OCI-LY1 (cell line): Measurements from ENCODE around the gene FRAS1.

Experiments used
- H2AFZ ChIP-seq: fragments of 200-600 bp; sonication (generic), shearing (Covaris generic); 2 replicates; pipeline ENCODE4 v1.6.0; 2014; ENCODE audit warnings: antibody characterized with exemption, mild to moderate bottlenecking, low read length
- H3F3A ChIP-seq: fragments of 200-600 bp; sonication (generic), shearing (Covaris generic); 2 replicates; pipeline ENCODE4 v1.6.0; 2014; ENCODE audit warnings: mild to moderate bottlenecking, antibody characterized with exemption, low read length, moderate library complexity; ENCODE audit not compliant: insufficient read depth
- H3K27ac ChIP-seq: fragments of 200-600 bp; sonication (generic); 2 replicates; pipeline ENCODE4 v1.5.1; 2014; ENCODE audit warnings: low read length, mixed run types, mild to moderate bottlenecking, low read depth; ENCODE audit not compliant: poor library complexity, severe bottlenecking
- H3K27me3 ChIP-seq: fragments of 200-600 bp; sonication (generic); 2 replicates; pipeline ENCODE4 v1.6.0; 2014; ENCODE audit warnings: antibody characterized with exemption, mild to moderate bottlenecking, low read length, moderate library complexity; ENCODE audit not compliant: insufficient read depth
- H3K36me3 ChIP-seq: fragments of 200-600 bp; sonication (generic); 2 replicates; pipeline ENCODE4 v1.6.1; 2014; ENCODE audit warnings: mild to moderate bottlenecking, antibody characterized with exemption, low read length, moderate library complexity, mixed read lengths; ENCODE audit not compliant: insufficient read depth
- H3K4me1 ChIP-seq: fragments of 200-600 bp; sonication (generic); 2 replicates; pipeline ENCODE4 v1.5.1; 2014; ENCODE audit warnings: mild to moderate bottlenecking, low read length, moderate library complexity; ENCODE audit not compliant: insufficient read depth, severe bottlenecking
- H3K4me2 ChIP-seq: fragments of 200-600 bp; sonication (generic), shearing (Covaris generic); 2 replicates; pipeline ENCODE4 v1.6.1; 2014; ENCODE audit warnings: low read length
- H3K4me3 ChIP-seq: fragments of 200-600 bp; sonication (generic); 2 replicates; pipeline ENCODE4 v1.5.1; 2014; ENCODE audit warnings: low read length, low read depth, mild to moderate bottlenecking, mixed read lengths; ENCODE audit not compliant: poor library complexity, severe bottlenecking
- H3K79me2 ChIP-seq: fragments of 200-600 bp; shearing (Covaris generic); 2 replicates; pipeline ENCODE4 v1.6.1; 2016; ENCODE audit warnings: mixed run types, low read length, mixed read lengths; ENCODE audit not compliant: insufficient read depth
- H3K9ac ChIP-seq: fragments of 200-600 bp; sonication (generic), shearing (Covaris generic); 2 replicates; pipeline ENCODE4 v1.6.1; 2014; ENCODE audit warnings: mild to moderate bottlenecking, low read length, mixed read lengths
- H3K9me2 ChIP-seq: fragments of 200-600 bp; sonication (generic), shearing (Covaris generic); 2 replicates; pipeline ENCODE4 v1.6.1; 2014; ENCODE audit warnings: low read depth, mild to moderate bottlenecking, low read length, mixed read lengths
- H3K9me3 ChIP-seq: fragments of 200-600 bp; shearing (Covaris generic); 2 replicates; pipeline ENCODE4 v1.6.1; 2014; ENCODE audit warnings: low read length, mixed read lengths
- H4K20me1 ChIP-seq: fragments of 200-600 bp; sonication (generic), shearing (Covaris generic); 2 replicates; pipeline ENCODE4 v1.6.0; 2016; ENCODE audit warnings: mild to moderate bottlenecking, low read length; ENCODE audit not compliant: insufficient read depth
- CTCF ChIP-seq: fragments of 200-600 bp; sonication (generic), shearing (Covaris generic); IDR thresholded peaks from 2 replicates; pipeline ENCODE4 v1.5.1; 2017; ENCODE audit warnings: mild to moderate bottlenecking, antibody characterized with exemption, low read length, moderate library complexity, mixed read lengths
- EZH2 ChIP-seq: fragments of 200-600 bp; sonication (generic), shearing (Covaris generic); IDR thresholded peaks from 2 replicates; pipeline ENCODE4 v1.8.0; 2017; ENCODE audit warnings: borderline replicate concordance, mixed run types, mild to moderate bottlenecking, antibody characterized with exemption, low read length, moderate library complexity, mixed read lengths

FRAS1 gene

GRCh38 chr4:78197947-78198346 lies 140.8 kb downstream of the FRAS1 start:
- no peaks in the 10 kb centered on the region for H3K79me2 ChIP-seq
- no peaks in the 10 kb centered on the region for H3K9me3 ChIP-seq
- no peak overlapping the region for H3K9ac ChIP-seq
- H3K27ac ChIP-seq = no peak overlapping the region
- no peaks in the 10 kb centered on the region for H4K20me1 ChIP-seq
- H3K4me2 ChIP-seq = no peak overlapping the region
- H3F3A ChIP-seq = no peaks in the 10 kb centered on the region
- TF ChIP-seq EZH2 = no peak
- no peak for TF ChIP-seq CTCF
- no peaks in the 10 kb centered on the region for H3K9me2 ChIP-seq
- H3K27me3 ChIP-seq = no peaks in the 10 kb centered on the region
- no peak overlapping the region for H3K4me3 ChIP-seq
- no peak overlapping the region for H2AFZ ChIP-seq
- H3K36me3 ChIP-seq = no peaks in the 10 kb centered on the region
- no peaks in the 10 kb centered on the region for H3K4me1 ChIP-seq

GRCh38 chr4:78199984-78200383 lies 142.9 kb downstream of the FRAS1 start:
- no peaks in the 10 kb centered on the region for H4K20me1 ChIP-seq
- no peaks in the 10 kb centered on the region for H3K27me3 ChIP-seq
- TF ChIP-seq EZH2 = no peak
- no peaks in the 10 kb centered on the region for H3K79me2 ChIP-seq
- no peak overlapping the region for H3K4me2 ChIP-seq
- H3K9me3 ChIP-seq = no peaks in the 10 kb centered on the region
- no peaks in the 10 kb centered on the region for H3K4me1 ChIP-seq
- H3K27ac ChIP-seq = no peak overlapping the region
- H2AFZ ChIP-seq = no peak overlapping the region
- H3F3A ChIP-seq = no peaks in the 10 kb centered on the region
- no peak overlapping the region for H3K9ac ChIP-seq
- H3K4me3 ChIP-seq = no peak overlapping the region
- no peaks in the 10 kb centered on the region for H3K9me2 ChIP-seq
- no peaks in the 10 kb centered on the region for H3K36me3 ChIP-seq

GRCh38 chr4:78200949-78201348 lies 143.8 kb downstream of the FRAS1 start:
- Histone ChIP-seq H3K79me2 (no peaks in the 10 kb centered on the region), H4K20me1 (no peaks in the 10 kb centered on the region)
- no peak for TF ChIP-seq CTCF
- no peak for TF ChIP-seq EZH2

GRCh38 chr4:78204176-78204575 lies 147.1 kb downstream of the FRAS1 start:
- no peaks in the 10 kb centered on the region for H3K27me3 ChIP-seq
- no peak overlapping the region for H3K9ac ChIP-seq
- H3K36me3 ChIP-seq = no peaks in the 10 kb centered on the region
- H3K4me3 ChIP-seq = no peak overlapping the region
- no peaks in the 10 kb centered on the region for H3K4me1 ChIP-seq
- no peak overlapping the region for H3K4me2 ChIP-seq
- no peaks in the 10 kb centered on the region for H3K9me3 ChIP-seq
- H3F3A ChIP-seq = no peaks in the 10 kb centered on the region
- H4K20me1 ChIP-seq = no peaks in the 10 kb centered on the region
- no peaks in the 10 kb centered on the region for H3K9me2 ChIP-seq
- no peak overlapping the region for H2AFZ ChIP-seq
- no peaks in the 10 kb centered on the region for H3K79me2 ChIP-seq
- no peak overlapping the region for H3K27ac ChIP-seq
- TF ChIP-seq CTCF = no peak
- TF ChIP-seq EZH2 = no peak

More at GRCh38 chr4:78200949-78201348, 143.8 kb downstream of the FRAS1 start:
- Histone ChIP-seq H3F3A (no peaks in the 10 kb centered on the region), H3K36me3 (no peaks in the 10 kb centered on the region), H3K4me3 (no peak overlapping the region), H3K4me2 (no peak overlapping the region), H2AFZ (no peak overlapping the region), H3K27me3 (no peaks in the 10 kb centered on the region), H3K9ac (no peak overlapping the region), H3K4me1 (no peaks in the 10 kb centered on the region), H3K9me3 (no peaks in the 10 kb centered on the region), H3K9me2 (no peaks in the 10 kb centered on the region), H3K27ac (no peak overlapping the region)
